Right atrium auricular region (tissue), 2 donors: ENCODE results near the gene RSPO4. TPM values are rescaled to one million over a fixed set of nuclear protein-coding genes. Genes with fewer than 3 reads are reported as not detected.
A peak's percentile ranks its signal among the peaks of the same experiment; 100 is the strongest.

ENCODE experiments used
- DNase-seq: peaks from one replicate; pipeline ENCODE4 v3.0.0-alpha.2; 2019; ENCODE audit warnings: low spot score
- H3K27ac ChIP-seq, 2 donors: fragments of 200-600 bp; sonication (generic); 1 replicate in 1 of 2; 2 replicates in 1 of 2; pipeline ENCODE4 v1.5.1; 2016 to 2019
- H3K27me3 ChIP-seq, 2 donors: fragments of 200-600 bp; sonication (generic); one replicate each; pipeline versions ENCODE4 v1.5.1 to v1.6.0; 2017 to 2019
- H3K36me3 ChIP-seq: fragments of 200-600 bp; sonication (generic); one replicate; pipeline ENCODE4 v1.5.1; 2016
- H3K4me1 ChIP-seq, 2 donors: fragments of 200-600 bp; sonication (generic); one replicate each; pipeline versions ENCODE4 v1.5.1 to v1.6.0; 2017 to 2019
- H3K4me3 ChIP-seq, 2 donors: fragments of 200-600 bp; sonication (generic); 1 replicate in 1 of 2; 2 replicates in 1 of 2; pipeline ENCODE4 v1.5.1; 2017 to 2019; ENCODE audit warnings: mild to moderate bottlenecking in 1 of 2, moderate library complexity in 1 of 2
- H3K9me3 ChIP-seq, 2 donors: fragments of 200-600 bp; sonication (generic); one replicate each; pipeline ENCODE4 v1.5.1; 2019
- CTCF ChIP-seq, 2 donors: fragments of 200-600 bp; sonication (generic); IDR thresholded peaks; one replicate each; pipeline ENCODE4 v1.5.1; 2019; ENCODE audit warnings: antibody characterized with exemption in 2 of 2
- total RNA-seq, 2 donors: library from RNA; depleted of rRNA; stranded (reverse); fragments of >200 nt; gene quantifications; one replicate each; pipeline ENCODE4 v1.1.0, GENCODE V29; 2016

The RSPO4 gene
- total RNA-seq, 2 donors from 2014 or later: 0.15 to 0.20 TPM

GRCh38 chr20:1002682-1003561 lies 811 bp upstream of the RSPO4 start:
- TF ChIP-seq CTCF (IDR thresholded peaks at IDR 0.05): no peak
- DNase-seq: no peak
- Histone ChIP-seq H3K27ac (no peak overlapping the region), H3K9me3 (no peaks in the 10 kb centered on the region), H3K4me1 (peaks cover 0 to 2% of the 10 kb centered on the region in 2 donors), H3K27me3 (peaks cover 6 to 10% of the 10 kb centered on the region in 2 donors), H3K4me3 (peak overlapping the region in 1 of 2 donors; percentile 26), H3K36me3 (no peaks in the 10 kb centered on the region)

- peaks cover 6 to 10% of the 10 kb centered on the region in 2 donors for H3K27me3 ChIP-seq
- DNase-seq: no peak
- no peaks in the 10 kb centered on the region for H3K9me3 ChIP-seq
- no peaks in the 10 kb centered on the region for H3K36me3 ChIP-seq
- TF ChIP-seq CTCF (IDR thresholded peaks at IDR 0.05): no peak
- H3K4me1 ChIP-seq: peaks cover 0 to 2% of the 10 kb centered on the region in 2 donors
- no peak overlapping the region for H3K4me3 ChIP-seq
- H3K27ac ChIP-seq: no peak overlapping the region
Measured at GRCh38 chr20:1001116-1001515, 995 bp downstream of the RSPO4 start.

GRCh38 chr20:998231-998830 lies 3.8 kb downstream of the RSPO4 start:
- Histone ChIP-seq H3K27me3 (peaks cover 6 to 10% of the 10 kb centered on the region in 2 donors), H3K27ac (no peak overlapping the region), H3K36me3 (no peaks in the 10 kb centered on the region), H3K4me1 (peaks cover 0 to 2% of the 10 kb centered on the region in 2 donors), H3K9me3 (no peaks in the 10 kb centered on the region), H3K4me3 (no peak overlapping the region)
- DNase-seq: no peak
- TF ChIP-seq CTCF (IDR thresholded peaks at IDR 0.05): no peak

- Histone ChIP-seq H3K27me3 (peaks cover 6 to 8% of the 10 kb centered on the region in 2 donors), H3K27ac (no peak overlapping the region), H3K4me3 (no peak overlapping the region), H3K36me3 (no peaks in the 10 kb centered on the region), H3K9me3 (no peaks in the 10 kb centered on the region), H3K4me1 (peaks cover 0 to 2% of the 10 kb centered on the region in 2 donors)
- no peak for DNase-seq
- no peak for TF ChIP-seq CTCF (IDR thresholded peaks at IDR 0.05)
Measured at GRCh38 chr20:997486-997885, 4.6 kb downstream of the RSPO4 start.

GRCh38 chr20:997016-997415 lies 5.1 kb downstream of the RSPO4 start:
- H3K4me1 ChIP-seq: no peaks in the 10 kb centered on the region
- no peaks in the 10 kb centered on the region for H3K36me3 ChIP-seq
- H3K27ac ChIP-seq: no peak overlapping the region
- H3K27me3 ChIP-seq: peaks cover 3 to 6% of the 10 kb centered on the region in 2 donors
- TF ChIP-seq CTCF (IDR thresholded peaks at IDR 0.05): no peak
- no peaks in the 10 kb centered on the region for H3K9me3 ChIP-seq
- no peak for DNase-seq
- H3K4me3 ChIP-seq: no peak overlapping the region
